Adrenal gland (tissue), 12 donors: Measurements from ENCODE around the gene ZNF787. TPM values are rescaled to one million over a fixed set of nuclear protein-coding genes. Genes with fewer than 3 reads are reported as not detected.

ENCODE experiments used
- DNase-seq, 7 donors: peaks; one replicate each; pipeline ENCODE4 v3.0.0-alpha.2; 2019 to 2020
- H3K27ac ChIP-seq, 5 donors: fragments of 200-600 bp; sonication (generic) in 4 of 5; 1 replicate in 3 of 5; 2 replicates in 2 of 5; pipeline versions ENCODE4 v1.5.1 to v1.8.0; 2016 to 2020; ENCODE audit warnings: mild to moderate bottlenecking in 1 of 5
- H3K27me3 ChIP-seq: fragments of 200-600 bp; 2 replicates; pipeline ENCODE4 v1.8.0; 2021
- H3K36me3 ChIP-seq, 2 donors: fragments of 200-600 bp; replicated peaks in 1 of 2; 1 replicate in 1 of 2; 2 replicates in 1 of 2; pipeline versions ENCODE4 v1.5.1 to v1.8.0; 2018 to 2022
- H3K4me1 ChIP-seq, 2 donors: fragments of 200-600 bp; replicated peaks in 1 of 2; 1 replicate in 1 of 2; 2 replicates in 1 of 2; pipeline versions ENCODE4 v1.5.1 to v1.8.0; 2018 to 2021
- H3K4me3 ChIP-seq, 4 donors: fragments of 200-600 bp; sonication (generic) in 3 of 4; one replicate each; pipeline ENCODE4 v1.5.1; 2016 to 2018
- H3K9me3 ChIP-seq, 3 donors: fragments of 200-600 bp; sonication (generic) in 1 of 3; replicated peaks in 1 of 3; 1 replicate in 2 of 3; 2 replicates in 1 of 3; pipeline versions ENCODE4 v1.5.1 to v1.8.0; 2016 to 2021
- CTCF ChIP-seq, 6 experiments: fragments of 450-650 bp in 4 of 6; fragments of 200-600 bp in 2 of 6; sonication (generic) in 1 of 6; IDR thresholded peaks; 1 replicate in 5 of 6; 2 replicates in 1 of 6; pipeline versions ENCODE4 v1.5.1 to v1.8.0; 2016 to 2021; ENCODE audit warnings: antibody characterized with exemption in 6 of 6, mild to moderate bottlenecking in 2 of 6, moderate library complexity in 1 of 6
- POLR2A ChIP-seq, 2 donors: fragments of 450-650 bp; IDR thresholded peaks; one replicate each; pipeline ENCODE4 v1.6.1; 2017; ENCODE audit warnings: antibody characterized with exemption in 2 of 2, mild to moderate bottlenecking in 2 of 2, moderate library complexity in 1 of 2
- WGBS, 4 donors: extraction: QIAGEN DNeasy Blood & Tissue Kit in 2 of 4; methylation state at CpG; one replicate each; pipeline versions ENCODE4 v1.1.5 to v1.1.7; 2013 to 2017; 5-methylcytosine and 5-hydroxymethylcytosine counted together
- intact Hi-C, 2 donors: fragments of 100-400 bp; cut with DNase I; formaldehyde crosslinking; loops; one replicate each; pipeline versions ENCODE4 v1.14.1 to v1.15.0; 2022 to 2023
- polyA plus RNA-seq, 3 donors: library from polyadenylated mRNA; stranded (reverse); fragments of 200-250 nt in 2 of 3; fragments of 350-450 nt in 1 of 3; fragmentation: Illumina TruSeq in 1 of 3; extraction: RNeasy Lipid Tissue Mini Kit (QIAGEN cat#74804) in 1 of 3; gene quantifications; one replicate each; pipeline ENCODE4 v1.2.3, GENCODE V29; 2013 to 2014
- total RNA-seq, 9 donors: library from RNA; depleted of rRNA in 4 of 9; stranded (reverse); fragments of >200 nt in 4 of 9; fragments of 120-200 nt in 1 of 9; fragmentation: NEBNext Ultra II Directional in 1 of 9; extraction: Animal tissue kit (Norgen Biotek cat#: 25700) in 1 of 9; gene quantifications; one replicate each; pipeline versions ENCODE4 v1.1.0 to v1.2.4, GENCODE V29; 2013 to 2023
- donor health status: healthy with polysubstance abuse.
- donor health status: Bipolar disorder and iron deficiency.
- donor health status: DM: yes; HTN: yes; CAD: no.
- donor health status: DM: no; HTN: no; CAD: no.
- donor health status: DM: no; HTN: no; CAD: no.
- donor health status: DM: yes; HTN: yes; CAD: no.

ZNF787 gene
- total and polyA plus RNA-seq, 12 donors, result 4.6 to 51.5 (median 27.8) TPM

DNA sequence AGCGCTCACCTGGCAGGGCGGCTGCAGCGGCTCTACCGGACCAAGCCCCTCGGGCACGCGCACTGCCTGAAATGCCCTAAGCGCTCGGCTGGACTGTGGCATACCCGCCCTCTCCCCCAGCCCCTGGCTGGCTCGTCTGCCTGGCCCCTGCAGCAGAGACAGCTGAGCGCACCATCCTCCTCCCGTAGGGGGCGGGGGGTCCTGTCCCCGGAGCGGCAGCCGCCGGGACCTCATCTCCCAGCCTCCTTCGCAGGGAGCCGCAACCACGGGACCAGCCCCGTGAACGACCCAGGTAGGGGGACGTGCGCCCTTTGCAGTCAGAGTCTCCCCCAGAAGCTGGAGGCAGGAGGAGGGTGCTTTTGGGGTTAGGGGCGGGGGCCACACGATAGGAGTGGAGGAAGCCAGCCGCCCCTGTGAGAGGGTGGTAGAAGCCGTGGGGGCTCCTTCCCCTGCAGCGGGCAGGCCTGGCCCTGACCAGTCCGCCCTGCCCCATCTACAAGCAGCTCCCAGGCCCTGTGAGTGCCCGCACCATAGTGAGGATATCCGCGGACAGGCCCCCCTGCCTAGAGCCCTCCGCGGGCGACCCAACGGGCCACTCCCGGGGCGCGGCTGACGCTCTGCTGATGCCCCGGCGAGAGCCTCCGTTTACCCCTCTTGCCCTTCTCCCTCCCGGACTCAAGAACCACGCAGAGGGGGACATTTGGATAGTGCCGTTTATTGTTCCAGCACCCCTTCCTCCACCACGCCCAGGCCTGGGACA lies 34.2 kb downstream of the ZNF787 start:
- intact Hi-C loops, result loop anchor here in 1 of 2 donors (5.0 kb wide), 1 partner anchor 85 kb away; no protein-coding TSS in a partner anchor
- Histone ChIP-seq H3K9me3 (no peaks in the 10 kb centered on the region), H3K36me3 (peaks cover 0 to 10% of the 10 kb centered on the region in 2 donors)

DNA sequence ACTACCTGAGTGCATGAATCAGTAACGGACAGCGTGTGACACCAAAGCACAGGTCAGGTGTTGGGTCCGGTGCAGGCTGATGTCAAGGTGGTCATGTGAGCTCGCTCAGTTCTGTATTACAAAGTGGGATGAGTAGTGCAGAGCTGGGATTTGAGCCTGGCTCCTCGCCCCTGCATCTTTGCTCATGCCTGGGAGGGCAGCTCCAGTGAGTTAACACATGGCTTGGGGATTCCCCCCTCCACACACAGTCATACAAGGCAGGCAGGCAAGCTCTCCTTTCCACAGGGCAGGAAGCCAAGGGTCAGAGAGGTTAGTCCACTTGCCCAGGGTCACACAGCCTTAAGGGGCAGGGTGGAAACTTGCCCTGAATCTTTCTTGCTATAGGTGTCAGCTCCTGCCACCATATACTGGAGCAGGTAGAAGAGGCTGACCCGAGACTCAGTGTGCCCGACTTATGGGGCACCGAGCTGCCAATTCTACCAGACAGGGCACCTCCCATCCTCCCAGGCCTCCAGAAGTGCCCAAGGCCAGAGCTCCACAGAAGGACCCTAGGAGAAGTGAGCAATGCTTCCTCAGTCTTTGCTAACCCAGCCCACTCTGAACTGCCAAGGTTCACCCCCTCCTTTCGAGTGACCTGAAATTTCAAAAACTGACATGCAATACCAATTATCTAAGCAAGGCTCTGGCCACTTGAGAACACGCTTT lies 35.4 kb downstream of the ZNF787 start:
- Histone ChIP-seq H3K9me3 (no peaks in the 10 kb centered on the region), H3K4me3 (no peak overlapping the region), H3K27me3 (no peaks in the 10 kb centered on the region), H3K27ac (peak overlapping the region in 2 of 5 donors; percentile 65 to 67), H3K4me1 (peaks cover 20 to 29% of the 10 kb centered on the region in 2 donors), H3K36me3 (peaks cover 0 to 10% of the 10 kb centered on the region in 2 donors)
- TF ChIP-seq POLR2A (IDR thresholded peaks at IDR 0.05), result no peak
- TF ChIP-seq CTCF (IDR thresholded peaks at IDR 0.05), result no peak
- 58 to 65% (median 59%) methylated on average over 7 to 10 of the region's 10 CpGs for WGBS, 4 donors
- intact Hi-C loops, result loop anchor here in 1 of 2 donors (5.0 kb wide), 1 partner anchor 87 kb away; no protein-coding TSS in a partner anchor
- peak; percentile 53 to 86 (median 74) for DNase-seq

More for the DNA sequence above, 34.2 kb downstream of the ZNF787 start:
- no peak overlapping the region for H3K4me3 ChIP-seq
- H3K27ac ChIP-seq, result peak overlapping the region in 2 of 5 donors; percentile 65 to 67
- H3K27me3 ChIP-seq, result no peaks in the 10 kb centered on the region
- no peak for DNase-seq
- no peak for TF ChIP-seq POLR2A (IDR thresholded peaks at IDR 0.05)
- no peak for TF ChIP-seq CTCF (IDR thresholded peaks at IDR 0.05)
- 75 to 84% (median 80%) methylated on average over 28 to 49 of the region's 49 CpGs for WGBS, 4 donors
- H3K4me1 ChIP-seq, result peaks cover 21 to 28% of the 10 kb centered on the region in 2 donors

GRCh38 chr19:56084835-56085536 lies 36.1 kb downstream of the ZNF787 start:
- Histone ChIP-seq H3K27me3 (no peaks in the 10 kb centered on the region), H3K9me3 (no peaks in the 10 kb centered on the region), H3K4me3 (no peak overlapping the region), H3K4me1 (peaks cover 21 to 28% of the 10 kb centered on the region in 2 donors), H3K36me3 (peaks cover 0 to 10% of the 10 kb centered on the region in 2 donors), H3K27ac (peak overlapping the region in 2 of 5 donors; percentile 65 to 67)
- peak in 1 of 7 donors; percentile 51 for DNase-seq
- WGBS, 4 donors, result 69 to 78% (median 77%) methylated on average over 13 to 18 of the region's 18 CpGs
- no peak for TF ChIP-seq CTCF (IDR thresholded peaks at IDR 0.05)
- TF ChIP-seq POLR2A (IDR thresholded peaks at IDR 0.05), result no peak
- intact Hi-C loops, result loop anchor here in 1 of 2 donors (5.0 kb wide), 1 partner anchor 87 kb away; no protein-coding TSS in a partner anchor

- no peak overlapping the region for H3K4me3 ChIP-seq
- H3K36me3 ChIP-seq, result peaks cover 0 to 9% of the 10 kb centered on the region in 2 donors
- no peak overlapping the region for H3K27ac ChIP-seq
- no peaks in the 10 kb centered on the region for H3K9me3 ChIP-seq
- peaks cover 21 to 28% of the 10 kb centered on the region in 2 donors for H3K4me1 ChIP-seq
- no peaks in the 10 kb centered on the region for H3K27me3 ChIP-seq
- intact Hi-C loops, result no loop called here
- no peak for DNase-seq
- 60 to 70% (median 62%) methylated on average over 9 of the region's 9 CpGs for WGBS, 4 donors
- no peak for TF ChIP-seq CTCF (IDR thresholded peaks at IDR 0.05)
- TF ChIP-seq POLR2A (IDR thresholded peaks at IDR 0.05), result no peak
Observed at GRCh38 chr19:56083668-56084067, 37.4 kb downstream of the ZNF787 start.
